ENCODE measurements around the gene FIBCD1.
"Not testable (repeated sequence)": the region's sequence is repeated elsewhere in the genome, so short reads cannot be mapped to it uniquely, and the experiment has no call there.

Gene FIBCD1

DNA sequence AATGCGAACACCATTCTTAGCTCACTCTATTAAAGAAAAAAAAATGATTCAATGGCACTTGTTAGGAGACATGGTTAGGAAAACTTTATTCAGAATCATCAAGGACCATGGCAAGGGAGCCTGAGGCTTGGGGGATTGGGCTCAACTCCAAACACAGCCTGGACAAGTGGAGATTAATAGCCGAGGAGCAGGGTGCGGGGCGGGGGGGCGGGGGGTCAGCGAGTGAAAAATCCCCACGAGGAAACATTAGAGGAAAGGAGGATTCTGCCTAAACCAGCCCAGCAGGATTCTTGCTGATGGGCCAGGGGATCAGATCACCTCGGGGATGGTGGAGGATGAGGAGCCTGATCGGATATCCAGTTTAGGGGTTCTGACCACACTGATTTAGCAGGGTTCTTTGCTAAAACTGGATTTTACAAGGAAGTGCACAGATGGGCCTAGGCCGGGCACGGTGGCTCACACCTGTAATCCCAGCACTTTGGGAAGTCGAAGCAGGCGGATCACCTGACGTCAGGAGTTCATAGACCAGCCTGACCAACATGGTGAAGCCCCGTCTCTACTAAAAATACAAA is 24.4 kb upstream of the FIBCD1 start:
- TF ChIP-seq ZFX (IDR thresholded peaks at IDR 0.05) = no peak
- TF ChIP-seq, protein P1, sequence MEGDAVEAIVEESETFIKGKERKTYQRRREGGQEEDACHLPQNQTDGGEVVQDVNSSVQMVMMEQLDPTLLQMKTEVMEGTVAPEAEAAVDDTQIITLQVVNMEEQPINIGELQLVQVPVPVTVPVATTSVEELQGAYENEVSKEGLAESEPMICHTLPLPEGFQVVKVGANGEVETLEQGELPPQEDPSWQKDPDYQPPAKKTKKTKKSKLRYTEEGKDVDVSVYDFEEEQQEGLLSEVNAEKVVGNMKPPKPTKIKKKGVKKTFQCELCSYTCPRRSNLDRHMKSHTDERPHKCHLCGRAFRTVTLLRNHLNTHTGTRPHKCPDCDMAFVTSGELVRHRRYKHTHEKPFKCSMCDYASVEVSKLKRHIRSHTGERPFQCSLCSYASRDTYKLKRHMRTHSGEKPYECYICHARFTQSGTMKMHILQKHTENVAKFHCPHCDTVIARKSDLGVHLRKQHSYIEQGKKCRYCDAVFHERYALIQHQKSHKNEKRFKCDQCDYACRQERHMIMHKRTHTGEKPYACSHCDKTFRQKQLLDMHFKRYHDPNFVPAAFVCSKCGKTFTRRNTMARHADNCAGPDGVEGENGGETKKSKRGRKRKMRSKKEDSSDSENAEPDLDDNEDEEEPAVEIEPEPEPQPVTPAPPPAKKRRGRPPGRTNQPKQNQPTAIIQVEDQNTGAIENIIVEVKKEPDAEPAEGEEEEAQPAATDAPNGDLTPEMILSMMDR (conservative IDR thresholded peaks at IDR 0.05) = no peak
- H3K27ac ChIP-seq = no peak overlapping the region

DNA sequence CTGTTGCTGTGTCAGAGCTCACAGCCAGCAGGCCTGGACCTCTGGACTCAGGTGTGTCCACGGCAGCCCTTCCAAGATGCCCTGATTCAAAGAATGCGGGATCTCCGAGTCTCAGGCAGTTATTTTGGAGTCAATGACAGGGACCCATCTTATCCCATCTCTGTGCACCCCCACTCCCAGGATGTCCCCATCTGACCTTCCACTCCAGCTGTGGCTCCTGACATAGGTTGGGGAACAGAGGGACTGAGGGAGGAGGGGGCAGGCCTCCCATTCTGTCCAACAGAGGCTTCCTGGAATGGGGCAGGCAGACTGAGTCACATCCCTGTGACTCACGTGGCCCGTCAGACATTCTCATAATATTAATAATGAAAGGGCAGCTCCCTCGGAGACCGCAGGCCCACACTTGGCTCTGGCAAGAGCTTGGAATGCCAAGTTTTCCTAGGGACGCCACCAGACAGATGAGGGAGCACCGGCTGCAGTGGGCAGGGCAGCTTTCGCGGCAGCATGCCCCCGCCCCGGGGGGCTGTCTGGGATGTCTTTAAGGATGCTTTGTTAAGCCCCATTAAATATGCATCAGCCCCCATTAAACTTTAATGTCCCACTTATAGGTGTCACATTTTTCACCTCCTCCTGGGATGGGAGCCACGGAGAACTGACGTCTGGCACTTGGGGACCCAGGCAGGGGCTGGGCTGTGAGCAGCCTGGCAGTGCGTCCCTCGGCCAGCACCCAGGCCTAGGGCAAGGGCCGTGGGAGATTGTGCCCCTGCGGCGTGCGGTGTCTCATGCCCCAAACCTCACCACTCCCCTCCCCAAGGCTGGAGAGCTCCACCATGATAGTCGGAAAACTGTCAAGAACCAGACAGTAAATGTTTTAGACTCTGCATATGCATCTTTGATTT is 23.6 kb upstream of the FIBCD1 start:
- no peak overlapping the region for H3K27ac ChIP-seq
- no peak for TF ChIP-seq ZFX (IDR thresholded peaks at IDR 0.05)
- TF ChIP-seq, protein P1 (conservative IDR thresholded peaks at IDR 0.05) = no peak

DNA sequence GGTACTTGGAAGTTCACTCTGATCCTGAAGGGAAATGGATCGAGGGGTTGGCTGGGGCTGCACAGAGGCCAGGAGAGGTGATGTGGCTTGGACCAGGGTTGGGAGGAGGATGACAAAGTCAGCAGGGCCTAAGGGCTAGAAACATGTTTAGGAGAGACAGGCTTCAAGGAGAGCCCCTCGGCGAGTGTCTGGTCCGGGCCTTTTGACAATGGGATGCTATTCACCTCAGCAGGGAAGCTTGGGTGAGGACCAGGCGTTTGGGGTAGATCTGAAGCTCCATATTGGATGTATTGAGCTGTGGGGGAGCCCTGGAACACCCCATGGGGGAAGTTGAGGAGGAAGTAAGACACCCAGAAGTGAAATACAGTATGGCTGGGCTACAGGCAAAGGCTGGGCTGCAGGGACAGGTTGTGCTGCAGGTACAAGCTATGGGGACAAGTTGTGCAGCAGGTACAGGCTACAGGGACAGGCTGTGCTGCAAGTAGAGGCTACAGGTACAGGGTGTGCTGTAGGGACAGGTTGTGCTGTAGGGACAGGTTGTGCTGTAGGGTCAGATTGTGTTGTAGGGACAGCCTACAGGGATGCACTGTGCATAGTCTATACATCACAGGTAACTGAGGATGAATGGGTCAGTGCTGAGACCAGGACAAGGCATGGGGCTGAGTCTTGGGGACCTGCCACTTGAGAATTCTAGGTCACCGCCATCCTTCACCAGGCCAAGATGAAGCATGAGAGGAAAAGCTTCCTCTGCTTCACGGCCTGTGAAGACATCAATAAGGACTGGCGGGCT is 22.7 kb upstream of the FIBCD1 start:
- TF ChIP-seq, protein P1 (conservative IDR thresholded peaks at IDR 0.05) = no peak
- no peak for TF ChIP-seq ZFX (IDR thresholded peaks at IDR 0.05)
- no peak overlapping the region for H3K27ac ChIP-seq

DNA sequence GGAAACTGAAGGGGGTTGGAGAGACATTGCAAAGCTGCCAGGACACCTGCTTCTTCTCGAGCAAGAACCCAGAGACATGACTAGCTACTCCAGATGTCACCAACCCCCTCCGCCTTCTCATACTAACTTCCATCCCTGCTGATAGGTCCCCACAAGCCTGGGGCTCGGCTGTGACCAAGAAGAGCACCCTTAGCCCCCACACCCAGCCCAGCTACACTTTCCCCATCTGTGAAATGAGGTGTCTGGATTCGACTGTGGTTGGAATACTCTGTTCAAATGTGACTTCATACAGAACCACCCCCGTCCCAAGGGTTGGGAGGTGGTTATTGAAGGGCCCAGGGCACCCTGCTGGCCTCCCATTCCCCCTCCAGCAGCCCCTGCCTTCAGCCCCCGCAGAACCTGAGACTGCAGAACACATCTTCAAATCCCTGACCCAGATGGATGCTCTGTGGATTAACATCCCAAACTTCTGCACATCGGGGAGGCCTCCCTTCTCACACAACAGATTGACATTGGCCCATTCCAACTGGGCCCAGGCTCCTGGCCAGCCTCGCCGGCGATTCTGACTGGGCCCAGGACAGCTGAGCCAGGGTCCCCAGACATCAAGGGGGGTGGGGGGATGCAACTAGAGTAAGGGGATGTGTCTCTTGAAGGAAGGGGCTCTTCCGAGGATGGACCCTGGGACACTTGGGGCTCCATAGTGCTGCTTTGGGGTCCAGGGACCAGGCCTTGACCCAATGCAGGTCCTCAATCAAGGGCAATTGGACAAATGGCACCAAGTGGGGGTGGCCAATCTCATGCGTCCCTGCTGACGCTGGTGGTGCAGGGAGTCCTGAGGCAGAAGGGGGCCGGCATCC is 21.7 kb upstream of the FIBCD1 start:
- TF ChIP-seq, protein P1 (conservative IDR thresholded peaks at IDR 0.05) = no peak
- TF ChIP-seq ZFX (IDR thresholded peaks at IDR 0.05) = no peak
- no peak overlapping the region for H3K27ac ChIP-seq

DNA sequence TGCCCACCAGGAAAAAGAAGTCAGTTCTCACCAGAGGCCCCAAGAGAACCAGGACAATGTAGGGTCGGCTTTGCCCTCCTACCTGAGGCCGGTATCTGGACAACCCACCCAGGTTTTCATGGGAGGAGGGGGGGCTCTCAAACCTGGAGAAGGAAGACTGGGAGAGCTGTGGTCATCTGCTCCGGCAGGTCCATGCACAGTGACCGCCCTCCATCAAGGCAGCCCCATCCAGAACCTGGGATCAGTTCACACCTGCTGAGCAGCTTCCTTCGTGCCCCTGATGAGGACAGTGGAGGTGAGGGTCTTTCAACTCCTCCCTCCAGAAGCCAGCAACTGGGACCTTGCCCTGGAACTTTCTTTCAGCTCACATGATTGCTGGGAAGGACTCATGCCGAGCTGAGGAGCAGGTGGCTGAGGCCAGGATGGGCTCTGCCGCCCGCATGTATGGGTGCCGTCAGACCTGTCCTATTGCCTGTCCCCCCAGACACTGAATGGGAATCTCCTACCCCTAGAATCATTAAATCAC is 20.8 kb upstream of the FIBCD1 start:
- no peak overlapping the region for H3K27ac ChIP-seq
- TF ChIP-seq ZFX (IDR thresholded peaks at IDR 0.05) = no peak
- TF ChIP-seq, protein P1 (conservative IDR thresholded peaks at IDR 0.05) = no peak

DNA sequence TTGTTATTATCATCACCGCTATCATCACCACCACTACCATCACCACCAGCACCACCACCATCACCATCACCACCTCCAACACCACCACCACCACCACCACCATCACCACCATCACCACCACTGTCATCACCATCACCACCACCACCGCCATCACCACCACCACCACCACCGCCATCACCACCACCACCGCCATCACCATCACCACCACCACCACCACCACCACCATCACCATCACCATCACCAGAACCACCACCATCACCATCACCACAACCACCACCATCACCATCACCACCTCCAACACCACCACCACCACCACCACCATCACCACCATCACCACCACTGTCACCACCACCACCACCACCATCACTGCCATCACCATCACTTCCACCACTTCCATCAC is 19.5 kb upstream of the FIBCD1 start:
- not testable (repeated sequence) for H3K27ac ChIP-seq

All from C4-2B (cell line).